ENCODE measurements around the gene DUSP11. TPM values are rescaled to one million over a fixed set of nuclear protein-coding genes. Genes with fewer than 3 reads are reported as not detected.
"Not testable (repeated sequence)": the region's sequence is repeated elsewhere in the genome, so short reads cannot be mapped to it uniquely, and the experiment has no call there.

Gene DUSP11
- total RNA-seq, 1 experiment from 2014 or later = 30.4 TPM

- CTCF ChIA-PET = no interaction called here
- Histone ChIP-seq H3K27me3 (ENCODE audit: low read length) (no peaks in the 10 kb centered on the region), H3K79me2 (ENCODE audit: low read length) (peaks cover 34% of the 10 kb centered on the region), H3K9ac (ENCODE audit: low read length) (no peak overlapping the region; the same call in 1 of the 2 replicates), H3K4me3 (ENCODE audit: low read length) (peak overlapping the region; percentile 85; the same call in 1 of the 2 replicates), H3K9me2 (replicated peaks; ENCODE audit: low read length) (no peaks in the 10 kb centered on the region), H3K36me3 (ENCODE audit: low read depth, low read length) (peaks cover 12% of the 10 kb centered on the region; the same call in 1 of the 2 replicates), H3K4me2 (ENCODE audit: low read length) (peak overlapping the region; percentile 81), H4K20me1 (ENCODE audit: low read length) (0 out of 2 replicates have a peak, but pooled peaks cover 6% of the 10 kb centered on the region), H2AFZ (ENCODE audit: low read length) (peak overlapping the region; percentile 89), H3F3A (ENCODE audit: low read length, unreplicated experiment) (no peaks in the 10 kb centered on the region), H3K27ac (ENCODE audit: low read length) (no peak overlapping the region), H3K9me3 (ENCODE audit: low read length) (no peaks in the 10 kb centered on the region), H3K4me1 (ENCODE audit: insufficient read depth, low read length) (peaks cover 18% of the 10 kb centered on the region)
- no peak for DNase-seq
- ATAC-seq = no peak; the same call in 1 of the 2 replicates
- POLR2A ChIA-PET (ENCODE audit: unreplicated experiment) = no interaction called here
- TF ChIP-seq EZH2phosphoT487 (IDR thresholded peaks at IDR 0.05; ENCODE audit: borderline replicate concordance, low read length) (no peak), EZH2 (IDR thresholded peaks at IDR 0.05; ENCODE audit: low read length, unreplicated experiment) (no peak), CTCF (conservative IDR thresholded peaks at IDR 0.05; ENCODE audit: low read depth, low read length) (no peak)
- intact Hi-C loops (cut with micrococcal nuclease) = no loop called here
- no TSS peak for BruUV-seq (replicated peaks)
Observed at GRCh38 chr2:73780237-73780582, 307 bp upstream of the DUSP11 start.

GRCh38 chr2:73778867-73779466 lies 936 bp downstream of the DUSP11 start:
- Histone ChIP-seq H3K79me2 (ENCODE audit: low read length) (peaks cover 34% of the 10 kb centered on the region), H2AFZ (ENCODE audit: low read length) (peak overlapping the region; percentile 89), H3K4me2 (ENCODE audit: low read length) (peak overlapping the region; percentile 81), H3K4me3 (ENCODE audit: low read length) (peak overlapping the region; percentile 85), H3K9ac (ENCODE audit: low read length) (peak overlapping the region; percentile 87), H3K36me3 (ENCODE audit: low read depth, low read length) (peaks cover 23% of the 10 kb centered on the region; the same call in 1 of the 2 replicates), H3K4me1 (ENCODE audit: insufficient read depth, low read length) (peaks cover 18% of the 10 kb centered on the region)
- POLR2A ChIA-PET (ENCODE audit: unreplicated experiment); H3K9me2 ChIP-seq (replicated peaks; ENCODE audit: low read length); ATAC-seq; H3K27me3 ChIP-seq (ENCODE audit: low read length); BruUV-seq (replicated peaks); H3K27ac ChIP-seq (ENCODE audit: low read length); DNase-seq; intact Hi-C loops (cut with micrococcal nuclease); H3K9me3 ChIP-seq (ENCODE audit: low read length); H3F3A ChIP-seq (ENCODE audit: low read length, unreplicated experiment); H4K20me1 ChIP-seq (ENCODE audit: low read length): not testable (repeated sequence)
- CTCF ChIA-PET = interaction anchor here (0.8 kb wide), 1 partner anchor 400 kb away, joined by 4 read pairs; the partner anchor contains the start of gene MOB1A

GRCh38 chr2:73776869-73777519 lies 2.9 kb downstream of the DUSP11 start:
- TF ChIP-seq EZH2phosphoT487 (IDR thresholded peaks at IDR 0.05; ENCODE audit: borderline replicate concordance, low read length) = no peak
- no peak for TF ChIP-seq CTCF (conservative IDR thresholded peaks at IDR 0.05; ENCODE audit: low read depth, low read length)
- no peak for TF ChIP-seq EZH2 (IDR thresholded peaks at IDR 0.05; ENCODE audit: low read length, unreplicated experiment)
- ATAC-seq (no peak), DNase-seq (peak; percentile 34)
- Histone ChIP-seq H3K27me3 (ENCODE audit: low read length) (no peaks in the 10 kb centered on the region), H3K4me1 (ENCODE audit: insufficient read depth, low read length) (peaks cover 13% of the 10 kb centered on the region), H3K9me3 (ENCODE audit: low read length) (no peaks in the 10 kb centered on the region), H3K4me2 (ENCODE audit: low read length) (peak overlapping the region; percentile 37), H3K36me3 (ENCODE audit: low read depth, low read length) (peaks cover 37% of the 10 kb centered on the region), H3K79me2 (ENCODE audit: low read length) (peaks cover 34% of the 10 kb centered on the region), H3K9me2 (replicated peaks; ENCODE audit: low read length) (no peaks in the 10 kb centered on the region), H3K27ac (ENCODE audit: low read length) (no peak overlapping the region), H2AFZ (ENCODE audit: low read length) (no peak overlapping the region), H3K4me3 (ENCODE audit: low read length) (no peak overlapping the region), H3F3A (ENCODE audit: low read length, unreplicated experiment) (no peaks in the 10 kb centered on the region), H4K20me1 (ENCODE audit: low read length) (0 out of 2 replicates have a peak, but pooled peaks cover 6% of the 10 kb centered on the region), H3K9ac (ENCODE audit: low read length) (no peak overlapping the region)
- intact Hi-C loops (cut with micrococcal nuclease) = no loop called here
- ChIA-PET POLR2A (ENCODE audit: unreplicated experiment) (no interaction called here), CTCF (no interaction called here)
- no TSS peak for BruUV-seq (replicated peaks)

All from PC-3 (cell line).